Esophagus squamous epithelium (tissue), 4 donors: ENCODE data around the gene CENPA.

Experiments used
- POLR2A ChIP-seq, 4 donors: fragments of 450-650 bp; IDR thresholded peaks; one replicate each; pipeline ENCODE4 v1.6.1; 2017; ENCODE audit warnings: antibody characterized with exemption in 4 of 4, mild to moderate bottlenecking in 4 of 4, moderate library complexity in 3 of 4
- TF ChIP-seq, protein P1 (sequence below), 6 experiments: fragments of 450-650 bp in 4 of 6; fragments of 200-600 bp in 2 of 6; sonication (generic) in 2 of 6; IDR thresholded peaks; one replicate each; pipeline ENCODE4 v1.5.1; 2016 to 2019; ENCODE audit warnings: antibody characterized with exemption in 6 of 6, mild to moderate bottlenecking in 4 of 6, moderate library complexity in 4 of 6

DNA sequence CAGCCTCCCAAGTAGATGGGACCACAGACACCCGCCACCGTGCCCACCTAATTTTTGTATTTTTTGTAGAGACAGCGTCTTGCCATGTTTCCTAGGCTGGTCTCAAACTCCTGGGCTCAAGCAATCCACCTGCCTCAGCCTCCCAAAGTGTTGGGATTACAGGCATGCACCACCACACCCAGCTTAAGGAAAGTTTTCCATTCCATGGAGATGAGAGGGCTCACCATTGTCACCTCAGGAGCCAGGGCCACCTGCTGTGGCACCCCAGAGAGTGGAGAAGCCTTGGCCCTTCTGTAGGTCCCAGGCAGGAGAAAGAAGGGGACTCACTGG, 17.1 kb upstream of the CENPA start:
- TF ChIP-seq, protein P1, sequence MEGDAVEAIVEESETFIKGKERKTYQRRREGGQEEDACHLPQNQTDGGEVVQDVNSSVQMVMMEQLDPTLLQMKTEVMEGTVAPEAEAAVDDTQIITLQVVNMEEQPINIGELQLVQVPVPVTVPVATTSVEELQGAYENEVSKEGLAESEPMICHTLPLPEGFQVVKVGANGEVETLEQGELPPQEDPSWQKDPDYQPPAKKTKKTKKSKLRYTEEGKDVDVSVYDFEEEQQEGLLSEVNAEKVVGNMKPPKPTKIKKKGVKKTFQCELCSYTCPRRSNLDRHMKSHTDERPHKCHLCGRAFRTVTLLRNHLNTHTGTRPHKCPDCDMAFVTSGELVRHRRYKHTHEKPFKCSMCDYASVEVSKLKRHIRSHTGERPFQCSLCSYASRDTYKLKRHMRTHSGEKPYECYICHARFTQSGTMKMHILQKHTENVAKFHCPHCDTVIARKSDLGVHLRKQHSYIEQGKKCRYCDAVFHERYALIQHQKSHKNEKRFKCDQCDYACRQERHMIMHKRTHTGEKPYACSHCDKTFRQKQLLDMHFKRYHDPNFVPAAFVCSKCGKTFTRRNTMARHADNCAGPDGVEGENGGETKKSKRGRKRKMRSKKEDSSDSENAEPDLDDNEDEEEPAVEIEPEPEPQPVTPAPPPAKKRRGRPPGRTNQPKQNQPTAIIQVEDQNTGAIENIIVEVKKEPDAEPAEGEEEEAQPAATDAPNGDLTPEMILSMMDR (IDR thresholded peaks at IDR 0.05): no peak
- TF ChIP-seq POLR2A (IDR thresholded peaks at IDR 0.05): no peak
